ENCODE results near the gene RHOA.
"Not testable (repeated sequence)": the region's sequence is repeated elsewhere in the genome, so short reads cannot be mapped to it uniquely, and the experiment has no call there.

- TF ChIP-seq EZH2phosphoT487 (IDR thresholded peaks at IDR 0.05; ENCODE audit: insufficient read depth, low read depth); EZH2 (IDR thresholded peaks at IDR 0.05; ENCODE audit: insufficient read depth, poor library complexity, severe bottlenecking): not testable (repeated sequence)
Observed at GRCh38 chr3:49357443-49358216, 54.1 kb downstream of the RHOA start.
